Natural killer cell (primary cell): ENCODE results near the gene ATP8B3. TPM values are rescaled to one million over a fixed set of nuclear protein-coding genes. Genes with fewer than 3 reads are reported as not detected.

ENCODE experiments used
- ATAC-seq, 3 donors: fragments of 150-1000 bp in 2 of 3; fragments of 200-7000 bp in 1 of 3; cut with Tn5 transposase; 1 replicate in 1 of 3; 2 replicates in 2 of 3; pipeline ENCODE4 v1.10.0; 2021; ENCODE audit warnings: mild to moderate bottlenecking in 2 of 3, moderate library complexity in 2 of 3
- DNase-seq, 2 donors: peaks; one replicate each; pipeline versions ENCODE4 v3.0.0 to v3.0.0-alpha.2; 2013 to 2021; ENCODE audit warnings: mixed read lengths in 1 of 2
- H3K27ac ChIP-seq: one replicate; pipeline ENCODE4 v1.5.1; 2013; ENCODE audit warnings: mild to moderate bottlenecking, low read length
- H3K27me3 ChIP-seq: one replicate; pipeline ENCODE4 v1.6.1; 2013; ENCODE audit warnings: low read length; ENCODE audit not compliant: control insufficient read depth, insufficient read depth
- H3K36me3 ChIP-seq: one replicate; pipeline ENCODE4 v1.6.1; 2013; ENCODE audit warnings: low read length; ENCODE audit not compliant: control insufficient read depth, insufficient read depth
- H3K4me1 ChIP-seq: one replicate; pipeline ENCODE4 v1.6.1; 2013; ENCODE audit warnings: low read length; ENCODE audit not compliant: control insufficient read depth, insufficient read depth
- H3K4me3 ChIP-seq: one replicate; pipeline ENCODE4 v1.5.1; 2013; ENCODE audit warnings: low read length
- H3K9me3 ChIP-seq: one replicate; pipeline ENCODE4 v1.6.1; 2013; ENCODE audit warnings: low read length; ENCODE audit not compliant: control insufficient read depth, insufficient read depth
- H3K27ac Mint-ChIP-seq, 2 donors: one replicate each; pipeline ENCODE4 v1.8.0; 2022; ENCODE audit warnings: mild to moderate bottlenecking in 2 of 2, mixed read lengths in 2 of 2, moderate library complexity in 1 of 2
- H3K27me3 Mint-ChIP-seq, 2 donors: one replicate each; pipeline ENCODE4 v1.8.0; 2022; ENCODE audit warnings: low read depth in 2 of 2, mixed read lengths in 2 of 2
- H3K36me3 Mint-ChIP-seq: one replicate; pipeline ENCODE4 v1.8.0; 2022; ENCODE audit warnings: mixed read lengths
- H3K4me1 Mint-ChIP-seq, 2 donors: one replicate each; pipeline ENCODE4 v1.8.0; 2022; ENCODE audit warnings: mixed read lengths in 2 of 2
- H3K4me3 Mint-ChIP-seq: one replicate; pipeline ENCODE4 v1.8.0; 2022; ENCODE audit warnings: mild to moderate bottlenecking, moderate library complexity, mixed read lengths
- H3K9me3 Mint-ChIP-seq, 2 donors: one replicate each; pipeline ENCODE4 v1.8.0; 2022; ENCODE audit warnings: mixed read lengths in 2 of 2
- WGBS: methylation state at CpG from one replicate; pipeline ENCODE4 v1.1.7; 2013; ENCODE audit warnings: missing lambda C conversion rate; ENCODE audit not compliant: insufficient coverage; 5-methylcytosine and 5-hydroxymethylcytosine counted together
- intact Hi-C: fragments of 100-400 bp; cut with micrococcal nuclease; formaldehyde crosslinking; loops from one replicate; pipeline ENCODE4 v1.14.2; 2022
- total RNA-seq, 4 donors: library from RNA; stranded (reverse); fragments of 120-200 nt in 1 of 4; gene quantifications; one replicate each; pipeline versions ENCODE4 v1.2.3 to v1.2.4, GENCODE V29; 2013 to 2022
- TF ChIP-seq, protein P1 (sequence below): fragments of 200-600 bp; IDR thresholded peaks from one replicate; pipeline ENCODE4 v1.8.0; 2022; ENCODE audit warnings: antibody characterized with exemption

ATP8B3 gene
- total RNA-seq, 3 donors from 2014 or later (not counting 1 experiment from before 2014, with no cell fraction given) = 5.3 to 11.5 (median 11.2) TPM

DNA sequence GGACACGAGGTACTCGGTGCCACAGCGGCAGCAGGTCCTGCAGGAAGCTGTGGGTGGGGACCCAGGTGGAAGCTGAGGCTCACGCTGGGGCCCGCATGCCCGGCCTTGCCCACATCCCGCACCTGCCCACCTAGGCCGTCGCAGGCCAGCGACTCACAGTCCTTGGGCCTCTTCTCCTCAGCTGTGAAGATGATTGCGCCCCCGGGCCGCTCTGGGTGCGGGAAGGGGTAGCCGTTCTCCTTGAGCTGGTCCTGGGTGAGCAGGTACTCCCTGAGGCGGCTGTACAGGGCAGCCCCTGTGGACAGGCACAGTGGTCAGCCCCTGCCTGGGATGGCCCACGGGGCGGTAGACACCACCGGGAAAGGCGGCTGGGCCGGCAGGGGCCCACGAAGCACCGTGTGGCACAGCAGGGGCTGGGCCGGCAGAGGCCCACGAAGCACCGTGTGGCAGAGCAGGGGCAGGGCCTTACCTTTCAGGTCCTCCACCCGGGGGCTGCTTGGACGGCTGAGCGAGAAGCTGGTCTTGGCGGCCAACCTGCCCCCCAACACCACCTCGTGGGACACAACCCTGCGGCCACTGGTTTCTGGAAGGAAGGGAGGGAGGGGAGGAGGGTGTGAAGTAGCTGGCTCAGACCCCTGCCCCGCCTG lies 6.6 kb upstream of the ATP8B3 start:
- Histone ChIP-seq H3K4me3 (no peak overlapping the region), H3K4me1 (peaks cover 2% of the 10 kb centered on the region), H3K27me3 (no peaks in the 10 kb centered on the region), H3K9me3 (no peaks in the 10 kb centered on the region), H3K27ac (no peak overlapping the region), H3K36me3 (peaks cover 65% of the 10 kb centered on the region)
- no peak for ATAC-seq
- Mint-ChIP-seq H3K4me3 (no peak overlapping the region), H3K27me3 (no peaks in the 10 kb centered on the region), H3K36me3 (no peaks in the 10 kb centered on the region), H3K9me3 (no peaks in the 10 kb centered on the region), H3K27ac (no peak overlapping the region), H3K4me1 (no peaks in the 10 kb centered on the region)
- 94% methylated on average over 30 of the region's 33 CpGs for WGBS
- intact Hi-C loops = no loop called here
- TF ChIP-seq, protein P1, sequence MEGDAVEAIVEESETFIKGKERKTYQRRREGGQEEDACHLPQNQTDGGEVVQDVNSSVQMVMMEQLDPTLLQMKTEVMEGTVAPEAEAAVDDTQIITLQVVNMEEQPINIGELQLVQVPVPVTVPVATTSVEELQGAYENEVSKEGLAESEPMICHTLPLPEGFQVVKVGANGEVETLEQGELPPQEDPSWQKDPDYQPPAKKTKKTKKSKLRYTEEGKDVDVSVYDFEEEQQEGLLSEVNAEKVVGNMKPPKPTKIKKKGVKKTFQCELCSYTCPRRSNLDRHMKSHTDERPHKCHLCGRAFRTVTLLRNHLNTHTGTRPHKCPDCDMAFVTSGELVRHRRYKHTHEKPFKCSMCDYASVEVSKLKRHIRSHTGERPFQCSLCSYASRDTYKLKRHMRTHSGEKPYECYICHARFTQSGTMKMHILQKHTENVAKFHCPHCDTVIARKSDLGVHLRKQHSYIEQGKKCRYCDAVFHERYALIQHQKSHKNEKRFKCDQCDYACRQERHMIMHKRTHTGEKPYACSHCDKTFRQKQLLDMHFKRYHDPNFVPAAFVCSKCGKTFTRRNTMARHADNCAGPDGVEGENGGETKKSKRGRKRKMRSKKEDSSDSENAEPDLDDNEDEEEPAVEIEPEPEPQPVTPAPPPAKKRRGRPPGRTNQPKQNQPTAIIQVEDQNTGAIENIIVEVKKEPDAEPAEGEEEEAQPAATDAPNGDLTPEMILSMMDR = no peak
- DNase-seq = no peak

DNA sequence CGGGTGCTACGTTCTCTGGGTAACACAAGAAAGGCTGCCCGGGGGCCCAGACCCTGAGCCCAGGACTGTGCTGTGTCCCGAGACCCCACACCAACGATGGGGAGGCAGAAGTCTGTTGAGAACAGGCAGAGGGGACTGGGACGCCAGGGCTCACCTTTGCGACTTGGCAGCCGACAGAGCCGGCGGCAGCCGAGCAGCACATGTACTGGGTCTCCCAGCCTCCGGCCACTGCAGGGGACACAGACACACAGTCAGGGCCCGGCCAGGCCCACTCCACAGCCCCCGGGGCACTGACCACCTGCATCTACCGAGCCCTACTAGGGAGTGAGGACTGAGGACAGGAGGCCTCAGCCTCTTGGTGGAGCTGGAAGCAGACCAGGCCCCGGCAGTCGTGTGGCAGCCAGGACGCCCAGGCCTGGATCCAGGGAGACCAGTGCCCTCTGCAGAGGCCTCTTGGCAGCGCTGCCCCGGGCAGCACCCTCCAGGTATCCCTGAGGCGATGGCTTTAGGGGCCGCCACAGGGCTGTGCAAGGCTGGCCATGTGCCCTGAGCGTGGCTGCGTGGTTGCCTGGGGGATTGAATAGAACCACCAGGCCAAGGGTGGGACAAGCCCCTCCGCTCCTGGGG lies 5.6 kb upstream of the ATP8B3 start:
- peaks cover 5 to 7% of the 10 kb centered on the region in 2 donors for H3K4me1 Mint-ChIP-seq
- no peaks in the 10 kb centered on the region for H3K36me3 Mint-ChIP-seq
- TF ChIP-seq, protein P1 = no peak

DNA sequence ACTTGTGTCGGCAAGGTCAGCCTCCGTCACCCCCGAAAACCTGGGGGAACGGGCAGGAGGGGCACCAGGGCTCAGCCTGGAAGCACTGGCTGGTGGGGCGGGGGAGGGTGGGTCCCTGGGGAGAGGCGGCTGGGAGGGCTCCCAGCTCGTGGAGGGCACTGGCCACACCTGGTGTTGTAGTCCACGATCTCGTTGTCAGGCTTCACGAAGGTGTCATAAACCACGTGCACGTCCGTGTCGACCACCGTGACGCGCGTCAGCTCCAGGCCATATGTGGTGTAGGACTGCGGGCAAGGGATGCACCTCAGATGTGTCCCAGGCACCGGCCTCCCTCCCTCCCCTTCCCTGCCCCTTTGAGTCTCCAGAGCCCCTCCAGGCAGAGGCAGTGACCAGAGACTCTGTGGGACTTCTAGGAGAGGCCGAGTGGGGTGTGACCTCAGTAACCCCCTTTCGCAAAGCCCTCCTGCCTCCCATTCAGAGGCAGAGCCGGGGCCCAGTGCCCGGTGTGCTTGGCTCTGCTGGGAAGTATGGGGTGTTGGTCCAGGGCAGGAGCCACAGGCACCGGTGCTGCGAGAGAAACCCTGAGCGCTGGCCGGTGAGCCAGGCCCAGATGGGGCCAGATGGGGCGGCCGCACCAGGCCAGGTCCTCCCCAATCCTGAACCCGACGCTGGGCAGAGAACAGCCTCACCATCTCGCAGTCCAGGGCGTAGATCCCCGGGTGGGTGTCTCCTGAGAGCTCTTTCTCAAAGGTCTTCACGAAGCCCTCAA lies 4.6 kb upstream of the ATP8B3 start:
- no peaks in the 10 kb centered on the region for H3K27me3 Mint-ChIP-seq
- H3K27ac Mint-ChIP-seq = no peak overlapping the region
- Histone ChIP-seq H3K27me3 (no peaks in the 10 kb centered on the region), H3K36me3 (peaks cover 50% of the 10 kb centered on the region), H3K4me1 (peaks cover 17% of the 10 kb centered on the region), H3K4me3 (no peak overlapping the region), H3K27ac (no peak overlapping the region), H3K9me3 (no peaks in the 10 kb centered on the region)
- no peaks in the 10 kb centered on the region for H3K36me3 Mint-ChIP-seq
- peaks cover 7 to 13% of the 10 kb centered on the region in 2 donors for H3K4me1 Mint-ChIP-seq
- intact Hi-C loops = no loop called here
- no peak for DNase-seq
- no peak for ATAC-seq
- TF ChIP-seq, protein P1 = no peak
- H3K9me3 Mint-ChIP-seq = no peaks in the 10 kb centered on the region
- H3K4me3 Mint-ChIP-seq = no peak overlapping the region
- 85% methylated on average over 36 of the region's 36 CpGs for WGBS

More for the DNA sequence above, 5.6 kb upstream of the ATP8B3 start:
- H3K27me3 Mint-ChIP-seq = no peaks in the 10 kb centered on the region
- H3K4me3 ChIP-seq = no peak overlapping the region
- no peaks in the 10 kb centered on the region for H3K27me3 ChIP-seq
- DNase-seq (no peak), ATAC-seq (no peak)
- no peaks in the 10 kb centered on the region for H3K9me3 Mint-ChIP-seq
- no peak overlapping the region for H3K27ac Mint-ChIP-seq
- intact Hi-C loops = no loop called here
- peaks cover 58% of the 10 kb centered on the region for H3K36me3 ChIP-seq
- H3K4me3 Mint-ChIP-seq = no peak overlapping the region
- no peak overlapping the region for H3K27ac ChIP-seq
- no peaks in the 10 kb centered on the region for H3K9me3 ChIP-seq
- peaks cover 12% of the 10 kb centered on the region for H3K4me1 ChIP-seq
- WGBS = 96% methylated on average over 25 of the region's 25 CpGs
